Dermis blood vessel endothelial cell (primary cell): ENCODE data around the gene OST4. TPM values are rescaled to one million over a fixed set of nuclear protein-coding genes. Genes with fewer than 3 reads are reported as not detected.
A peak's percentile ranks its signal among the peaks of the same experiment; 100 is the strongest.
"Not testable (repeated sequence)": the region's sequence is repeated elsewhere in the genome, so short reads cannot be mapped to it uniquely, and the experiment has no call there.

ENCODE experiments used
- DNase-seq: peaks from one replicate; pipeline ENCODE4 v3.0.0; 2010
- total RNA-seq: library from RNA; depleted of rRNA; stranded (reverse); fragments of >200 nt; gene quantifications from 2 replicates; pipeline ENCODE4 v1.2.3, GENCODE V29; 2014

OST4 gene
- total RNA-seq, 1 donor from 2014 or later = 569 TPM

GRCh38 chr2:27078267-27079194 lies 7.1 kb upstream of the OST4 start, which contains the start of gene EMILIN1:
Gene EMILIN1 (plus strand): TSS chr2:27078615. CDS start chr2:27079066, 451 bp downstream.
- DNase-seq = no peak

DNA sequence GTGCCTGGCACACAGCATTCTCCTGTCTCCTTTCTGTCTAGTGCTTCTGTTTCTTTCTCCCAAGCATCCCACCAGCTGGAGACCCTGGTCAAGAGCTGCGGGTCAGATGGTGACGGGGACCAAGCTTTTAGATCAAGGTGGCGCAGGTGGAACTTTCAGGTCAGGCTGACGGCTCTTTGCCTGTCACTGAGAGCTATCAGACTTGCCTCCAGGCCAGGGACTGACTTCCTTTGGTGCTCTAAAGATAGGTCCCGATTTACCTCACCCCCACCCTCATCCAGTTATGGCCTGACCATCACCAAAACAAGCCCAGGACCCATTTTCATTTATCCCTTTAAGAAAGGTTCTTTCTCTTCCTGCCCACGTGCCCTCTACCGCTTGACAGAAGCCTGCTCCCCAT lies 5.8 kb upstream of the OST4 start:
- DNase-seq = no peak

DNA sequence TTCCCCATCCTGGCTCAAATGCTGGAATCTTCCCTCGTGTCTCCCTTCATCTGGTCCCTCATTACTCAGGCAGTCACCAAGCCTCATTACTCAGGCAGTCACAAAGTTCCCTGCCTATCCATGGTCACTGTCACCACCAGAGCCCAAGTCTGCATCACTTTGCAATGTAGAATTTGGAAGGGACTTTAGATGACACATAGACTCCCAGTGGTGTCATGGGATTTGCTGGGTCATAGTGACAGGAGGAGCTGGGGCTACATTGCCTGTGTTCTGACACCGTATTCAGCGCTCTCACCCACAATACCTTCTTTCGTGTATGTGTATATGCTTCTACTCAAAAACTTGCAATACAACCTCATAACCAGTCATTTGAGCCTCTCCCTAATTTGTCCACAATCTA lies 4.9 kb upstream of the OST4 start:
- no peak for DNase-seq

DNA sequence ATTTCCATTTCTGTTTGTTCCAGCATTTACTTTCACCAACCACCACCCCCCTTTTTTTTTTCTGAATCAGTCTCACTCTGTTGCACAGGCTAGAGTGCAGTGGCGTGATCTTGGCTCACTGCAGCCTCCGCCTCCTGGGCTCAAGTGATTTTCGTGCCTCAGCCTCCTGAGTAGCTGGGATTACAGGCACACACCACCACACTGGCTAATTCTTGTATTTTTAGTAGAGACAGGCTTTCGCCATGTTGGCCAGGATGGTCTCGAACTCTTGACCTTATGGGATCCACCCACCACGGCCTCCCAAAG lies 4.1 kb upstream of the OST4 start:
- not testable (repeated sequence) for DNase-seq

DNA sequence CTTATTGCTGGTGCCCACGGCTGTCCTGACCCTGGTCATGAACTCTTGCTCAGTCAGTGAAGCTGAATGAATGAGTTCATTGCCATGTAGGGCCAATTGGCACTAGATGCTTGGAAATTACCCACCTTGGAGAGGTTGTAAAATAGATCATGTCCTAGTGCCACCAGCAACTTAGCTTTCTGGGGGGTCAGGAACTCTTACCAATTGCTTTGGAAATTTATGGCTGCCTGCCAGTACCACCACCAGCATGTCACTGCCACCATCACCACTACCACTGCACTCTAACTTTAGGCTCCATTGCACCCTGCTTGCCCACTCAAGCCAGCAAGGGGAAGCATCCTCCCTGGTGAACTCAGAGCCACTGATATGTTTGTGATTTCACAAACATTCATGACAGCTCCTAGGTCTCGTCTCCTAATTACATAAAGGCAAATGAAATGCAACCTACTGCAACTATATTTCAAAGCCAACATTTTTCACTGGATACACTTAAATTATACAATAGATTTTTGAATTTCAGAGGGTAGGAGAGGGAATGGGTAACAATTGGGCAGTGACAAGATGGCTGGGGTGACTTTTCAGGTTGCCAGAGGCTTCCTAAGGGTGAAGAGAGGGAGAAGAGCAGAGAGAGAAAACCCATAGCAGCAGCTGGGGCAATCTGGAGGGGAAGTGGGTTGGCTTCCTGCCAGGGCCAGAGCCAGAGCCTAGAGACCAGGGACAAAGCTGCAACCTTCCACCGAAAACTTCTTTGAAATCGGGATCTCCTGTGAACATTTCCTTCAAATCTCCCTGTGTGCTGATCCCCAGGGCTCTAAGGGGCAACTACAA lies 3.5 kb upstream of the OST4 start:
- peak; percentile 65 for DNase-seq

GRCh38 chr2:27073782-27074181 lies 2.3 kb upstream of the OST4 start:
- no peak for DNase-seq

- no peak for DNase-seq
Observed at GRCh38 chr2:27072920-27073319, 1.5 kb upstream of the OST4 start.

DNA sequence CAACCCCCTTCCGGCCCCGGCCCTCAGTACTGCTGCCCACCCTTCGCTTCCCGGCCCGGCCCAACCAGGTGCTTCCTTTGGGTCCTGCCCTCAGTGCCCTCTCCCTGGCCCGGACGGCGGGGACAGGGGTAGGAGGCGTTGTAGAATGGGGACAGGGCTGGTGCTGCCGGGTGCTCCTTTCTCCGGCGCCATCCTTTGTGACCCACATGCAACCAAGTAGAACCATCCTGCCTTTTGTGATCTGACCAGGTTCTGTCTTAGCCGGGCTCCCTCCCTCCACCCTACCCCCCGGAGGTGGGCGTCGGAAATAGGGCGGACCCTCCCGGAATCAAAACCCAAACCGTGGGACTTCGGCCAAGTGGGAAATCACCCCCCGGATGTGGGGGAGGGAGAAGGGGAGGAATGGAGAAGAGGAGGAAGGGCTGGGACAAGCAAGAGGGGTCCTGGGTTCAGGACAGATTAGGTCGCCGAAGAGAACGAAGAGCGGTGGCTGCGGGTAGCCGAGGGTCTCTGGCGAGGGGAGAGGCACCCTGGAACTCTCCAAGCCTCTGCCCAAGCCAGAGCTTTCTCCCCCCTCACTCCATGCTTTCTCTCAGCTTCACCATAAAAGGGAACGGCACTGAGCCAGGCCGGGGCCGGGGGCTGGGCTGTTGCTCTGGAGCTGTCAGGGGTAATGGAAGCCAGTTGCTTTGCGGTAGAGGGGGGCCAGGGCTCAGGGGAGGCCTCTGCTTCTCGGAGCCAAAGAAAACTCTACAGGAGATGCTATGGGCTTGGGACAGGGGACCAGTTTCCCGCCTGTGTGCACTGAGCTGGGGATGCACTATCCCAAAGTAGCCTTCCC lies 756 bp upstream of the OST4 start:
- DNase-seq = peak; percentile 49

GRCh38 chr2:27070653-27071276 lies 689 bp downstream of the OST4 start:
- peak; percentile 11 for DNase-seq

DNA sequence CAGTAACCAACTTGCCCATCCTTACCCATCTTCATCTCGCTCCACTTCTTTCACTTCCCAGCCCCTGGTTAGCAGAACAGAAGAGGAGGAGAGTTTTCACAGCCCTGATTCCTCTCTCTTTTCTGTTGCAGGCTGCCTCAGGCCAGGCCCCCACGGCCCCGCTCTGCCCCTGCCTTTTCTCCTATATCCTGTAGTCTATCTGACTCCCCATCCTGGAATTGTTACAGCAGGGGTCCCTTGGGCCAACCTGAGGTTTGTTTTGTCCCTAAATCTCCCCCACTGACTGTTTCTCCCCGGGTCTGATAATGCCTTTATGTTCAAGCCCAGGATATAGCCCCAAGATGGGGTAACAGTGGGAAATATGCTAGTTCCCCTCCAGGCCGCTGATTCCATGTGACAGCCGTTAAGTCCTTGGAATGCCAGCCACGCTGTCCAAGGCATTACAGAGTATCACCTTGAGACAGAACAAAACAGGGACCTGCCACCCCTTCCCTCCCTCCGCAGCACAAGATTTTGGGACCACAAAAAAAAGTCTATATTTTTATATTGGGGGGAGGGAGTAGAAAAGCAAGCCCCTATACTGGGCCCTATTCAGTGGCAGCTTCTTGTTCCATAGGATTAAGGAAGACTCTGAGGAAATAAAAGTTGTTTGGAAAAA lies 1.4 kb downstream of the OST4 start:
- DNase-seq = no peak

GRCh38 chr2:27069436-27069835 lies 2.0 kb downstream of the OST4 start:
- no peak for DNase-seq

DNA sequence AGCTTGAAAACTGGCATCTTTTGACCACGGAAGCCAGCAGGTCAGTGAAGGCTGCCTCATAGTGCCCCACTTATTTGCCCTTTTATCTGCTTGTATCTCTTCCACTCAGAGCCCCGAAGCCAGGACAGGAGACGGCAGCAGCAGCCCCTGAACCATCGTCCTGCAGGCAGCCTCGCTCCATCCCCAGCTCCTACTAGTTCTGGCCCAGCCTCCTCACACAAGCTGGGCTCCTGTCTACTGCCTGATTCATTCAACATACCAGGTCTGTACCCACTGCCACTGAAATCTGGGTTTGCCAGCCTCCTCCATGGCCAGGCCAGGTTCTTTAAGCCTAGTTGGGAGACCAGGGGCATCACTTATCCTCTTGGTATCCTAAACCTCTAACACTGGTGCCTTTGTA lies 4.1 kb downstream of the OST4 start:
- DNase-seq = no peak

DNA sequence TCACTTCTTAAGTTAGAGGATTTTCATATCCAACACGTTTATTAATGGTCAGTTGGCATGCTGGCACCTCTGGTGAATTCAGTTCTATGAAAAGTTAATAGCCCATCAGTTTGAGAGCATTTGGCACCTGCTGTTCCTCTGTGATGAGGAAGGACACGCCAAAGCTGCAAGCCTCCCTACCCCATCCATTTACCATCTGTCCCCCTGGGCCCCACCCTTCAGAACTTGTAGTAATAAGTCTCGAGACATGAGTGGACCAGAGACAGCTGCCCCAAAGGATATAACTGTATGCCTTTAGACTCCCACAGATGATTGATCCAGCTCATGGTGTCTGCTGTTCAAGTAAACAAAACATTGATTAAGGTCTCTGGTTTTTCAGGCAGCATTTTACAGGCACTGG lies 6.3 kb downstream of the OST4 start:
- DNase-seq = no peak

DNA sequence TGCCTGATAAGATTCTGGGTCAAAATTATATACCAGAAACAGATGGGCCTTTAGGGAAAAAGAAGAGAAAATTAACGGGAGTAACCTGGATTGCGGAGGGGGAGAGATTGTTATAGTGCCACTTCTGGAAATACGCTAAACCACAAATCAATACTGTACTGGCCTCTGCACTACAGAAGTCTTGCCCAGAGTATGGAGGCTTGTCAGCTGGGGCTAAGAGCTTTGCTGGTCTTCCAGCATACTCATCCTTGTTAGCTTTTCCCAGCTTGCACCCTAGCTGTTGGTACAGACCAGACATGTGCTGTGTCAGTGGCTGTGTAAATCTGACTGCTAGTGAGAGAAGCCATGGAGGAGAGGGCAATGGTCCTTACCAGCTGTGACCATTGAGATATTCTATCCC lies 11.1 kb downstream of the OST4 start:
- no peak for DNase-seq

- DNase-seq = peak; percentile 44
Observed at GRCh38 chr2:27059141-27059820, 12.2 kb downstream of the OST4 start.

DNA sequence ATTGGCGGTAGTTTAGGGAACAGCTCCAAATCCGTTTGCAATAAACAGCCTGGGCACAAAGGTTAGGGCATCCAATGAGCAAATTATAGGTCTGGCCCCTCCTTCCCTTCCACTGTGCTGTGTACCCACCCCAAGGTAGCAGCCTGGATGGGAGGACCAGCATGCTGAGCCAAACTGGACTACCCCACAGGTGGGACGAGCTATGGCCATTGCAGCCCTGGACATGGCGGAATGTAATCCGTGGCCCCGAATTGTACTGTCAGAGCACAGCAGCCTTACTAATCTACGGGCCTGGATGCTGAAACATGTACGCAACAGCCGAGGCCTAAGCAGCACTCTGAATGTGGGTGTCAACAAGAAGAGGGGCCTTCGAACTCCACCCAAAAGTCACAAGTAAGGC lies 13.2 kb downstream of the OST4 start:
- no peak for DNase-seq

DNA sequence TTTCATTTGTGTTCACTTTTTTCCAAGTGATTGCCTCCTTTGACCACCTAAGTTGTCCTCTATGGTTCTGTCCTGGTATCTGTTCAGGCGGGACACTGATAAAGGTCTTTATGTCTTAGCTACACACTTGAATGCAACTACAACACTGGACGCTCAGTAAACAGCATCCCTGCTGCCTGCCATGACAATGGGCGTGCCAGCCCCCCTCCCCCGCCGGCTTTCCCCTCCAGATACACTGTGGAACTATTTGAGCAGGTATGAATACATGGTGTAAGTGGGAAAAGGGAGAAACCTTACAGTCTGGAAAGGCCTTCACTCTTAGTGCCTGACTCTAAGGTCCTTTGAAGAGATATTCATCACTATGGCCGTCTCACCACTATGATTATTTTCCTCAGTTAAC lies 14.3 kb downstream of the OST4 start:
- DNase-seq = no peak

DNA sequence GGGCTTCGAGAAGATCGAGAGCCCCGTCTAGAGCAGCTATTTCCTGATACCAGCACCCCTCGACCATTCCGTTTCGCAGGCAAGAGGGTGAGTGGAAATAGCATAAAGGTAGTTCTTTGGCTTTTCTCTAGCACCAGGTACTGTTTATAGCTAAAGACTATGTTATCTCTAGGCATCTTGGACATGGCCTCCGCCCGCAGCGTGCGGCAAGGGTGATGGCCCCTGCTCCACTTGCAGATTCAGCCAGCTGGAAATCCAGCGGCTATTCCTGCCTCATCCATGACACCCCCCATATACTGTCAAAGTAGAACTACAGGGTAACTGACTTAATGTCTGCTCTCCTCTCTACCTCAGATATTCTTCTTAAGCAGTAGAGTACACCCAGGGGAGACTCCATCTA lies 16.7 kb downstream of the OST4 start:
- no peak for DNase-seq

DNA sequence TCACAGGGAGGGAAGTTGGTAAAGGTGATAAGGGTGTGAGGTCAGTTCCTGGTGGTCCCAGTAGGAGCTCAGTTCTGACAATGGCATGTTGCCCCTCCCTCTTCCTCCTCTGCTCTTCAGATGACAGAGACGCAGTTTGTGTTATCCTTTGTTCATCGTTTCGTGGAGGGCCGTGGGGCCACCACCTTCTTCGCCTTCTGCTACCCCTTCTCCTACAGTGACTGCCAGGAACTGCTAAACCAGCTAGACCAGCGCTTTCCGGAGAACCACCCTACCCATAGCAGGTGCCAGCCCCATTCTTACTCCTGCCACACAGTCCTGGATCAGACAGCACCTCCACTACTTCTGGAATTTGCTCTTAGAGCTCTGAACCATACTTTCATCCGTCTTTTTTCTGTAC lies 17.7 kb downstream of the OST4 start:
- DNase-seq = no peak

DNA sequence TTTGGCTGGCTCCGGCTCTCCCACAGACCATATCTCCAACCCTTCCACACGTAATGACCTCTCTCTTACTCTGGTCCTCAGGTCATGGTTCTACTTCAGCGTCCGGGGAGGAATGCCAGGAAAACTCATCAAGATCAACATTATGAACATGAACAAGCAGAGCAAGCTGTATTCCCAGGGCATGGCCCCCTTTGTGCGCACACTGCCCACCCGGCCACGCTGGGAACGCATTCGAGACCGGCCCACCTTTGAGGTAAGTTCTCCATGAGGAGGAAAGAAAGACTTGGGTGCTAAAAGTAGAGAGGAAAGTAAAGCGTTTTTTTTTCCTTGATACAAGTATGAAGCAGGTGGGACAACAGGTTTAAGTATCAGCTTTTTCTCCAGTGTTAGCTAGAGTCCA lies 18.1 kb downstream of the OST4 start:
- DNase-seq = no peak

GRCh38 chr2:27051902-27052645 lies 19.4 kb downstream of the OST4 start:
- DNase-seq = peak; percentile 23
